Measurements from ENCODE around the gene CCDC69.
A peak's percentile ranks its signal among the peaks of the same experiment; 100 is the strongest.

CCDC69 gene

DNA sequence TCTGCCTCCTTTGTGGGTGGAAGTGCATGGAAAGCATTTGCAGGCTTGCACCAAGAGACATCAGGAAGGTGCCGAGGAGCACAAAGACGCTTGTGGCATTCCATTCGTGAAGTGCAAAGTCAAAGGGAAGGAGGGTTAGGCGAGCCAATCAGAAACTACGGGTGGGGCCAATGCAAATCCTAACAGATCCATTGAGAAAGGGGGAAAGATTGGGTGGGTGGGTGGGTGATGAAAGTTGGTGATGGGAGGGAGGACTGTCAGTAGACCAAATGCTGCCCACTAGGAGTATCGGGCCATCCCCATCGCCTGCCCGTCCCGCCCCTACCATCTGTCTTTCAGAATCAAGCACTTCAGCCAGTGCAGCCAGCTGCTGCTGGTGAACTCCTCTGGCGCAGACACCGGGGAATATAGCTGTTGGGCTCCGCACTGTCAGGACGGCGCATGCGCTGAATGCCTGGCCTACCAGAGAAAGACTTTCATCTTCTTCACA, 49.2 kb downstream of the CCDC69 start:
- no peaks in the 10 kb centered on the region for H3K36me3 ChIP-seq (ENCODE audit: control insufficient read depth in 1 of 2, insufficient read depth in 2 of 2, low read length in 2 of 2)
- no peak overlapping the region for H4K8ac ChIP-seq (ENCODE audit: low read depth, low read length)
- H3K79me1 ChIP-seq (ENCODE audit: low read length), result no peaks in the 10 kb centered on the region
- H3K4me3 ChIP-seq (ENCODE audit: low read depth, low read length), result no peak overlapping the region
- H3K9me3 ChIP-seq (ENCODE audit: insufficient read depth, low read depth, low read length), result peaks cover 1% of the 10 kb centered on the region
- H3K27ac ChIP-seq (ENCODE audit: low read depth, low read length), result no peak overlapping the region
- H2BK120ac ChIP-seq (ENCODE audit: insufficient read depth, low read length, poor library complexity), result no peak overlapping the region
- peak; percentile 31 to 60 for DNase-seq
- no peak overlapping the region for H4K12ac ChIP-seq (ENCODE audit: low read depth, low read length)
- no peak overlapping the region for H3K9ac ChIP-seq (ENCODE audit: low read length)
- no peaks in the 10 kb centered on the region for H3K79me2 ChIP-seq (ENCODE audit: control insufficient read depth, insufficient read depth, low read length, poor library complexity)
- H3K4ac ChIP-seq (ENCODE audit: low read depth, low read length), result no peak overlapping the region
- no peak overlapping the region for H4K91ac ChIP-seq (ENCODE audit: low read depth, low read length)
- no CpG with 5 or more reads among the region's 15 CpGs for WGBS (ENCODE audit: extremely low coverage, insufficient coverage, insufficient read length)
- H3K23ac ChIP-seq (ENCODE audit: low read length), result no peak overlapping the region
- no peak overlapping the region for H2BK12ac ChIP-seq (ENCODE audit: low read length)
- no peak overlapping the region for H3K4me2 ChIP-seq (ENCODE audit: low read length)
- H3K14ac ChIP-seq (ENCODE audit: low read length), result no peak overlapping the region
- no peak overlapping the region for H2BK5ac ChIP-seq (ENCODE audit: low read depth, low read length, poor library complexity)
- no peaks in the 10 kb centered on the region for H3K27me3 ChIP-seq (ENCODE audit: insufficient read depth, low read length)
- H3K4me1 ChIP-seq (ENCODE audit: control insufficient read depth in 1 of 2, insufficient read depth in 2 of 2, low read length in 2 of 2), result no peaks in the 10 kb centered on the region
- H2AFZ ChIP-seq (ENCODE audit: insufficient read depth, low read length, poor library complexity), result no peak overlapping the region
- no peak overlapping the region for H3K18ac ChIP-seq (ENCODE audit: low read length)
- H2AK5ac ChIP-seq (ENCODE audit: low read length), result no peak overlapping the region

DNA sequence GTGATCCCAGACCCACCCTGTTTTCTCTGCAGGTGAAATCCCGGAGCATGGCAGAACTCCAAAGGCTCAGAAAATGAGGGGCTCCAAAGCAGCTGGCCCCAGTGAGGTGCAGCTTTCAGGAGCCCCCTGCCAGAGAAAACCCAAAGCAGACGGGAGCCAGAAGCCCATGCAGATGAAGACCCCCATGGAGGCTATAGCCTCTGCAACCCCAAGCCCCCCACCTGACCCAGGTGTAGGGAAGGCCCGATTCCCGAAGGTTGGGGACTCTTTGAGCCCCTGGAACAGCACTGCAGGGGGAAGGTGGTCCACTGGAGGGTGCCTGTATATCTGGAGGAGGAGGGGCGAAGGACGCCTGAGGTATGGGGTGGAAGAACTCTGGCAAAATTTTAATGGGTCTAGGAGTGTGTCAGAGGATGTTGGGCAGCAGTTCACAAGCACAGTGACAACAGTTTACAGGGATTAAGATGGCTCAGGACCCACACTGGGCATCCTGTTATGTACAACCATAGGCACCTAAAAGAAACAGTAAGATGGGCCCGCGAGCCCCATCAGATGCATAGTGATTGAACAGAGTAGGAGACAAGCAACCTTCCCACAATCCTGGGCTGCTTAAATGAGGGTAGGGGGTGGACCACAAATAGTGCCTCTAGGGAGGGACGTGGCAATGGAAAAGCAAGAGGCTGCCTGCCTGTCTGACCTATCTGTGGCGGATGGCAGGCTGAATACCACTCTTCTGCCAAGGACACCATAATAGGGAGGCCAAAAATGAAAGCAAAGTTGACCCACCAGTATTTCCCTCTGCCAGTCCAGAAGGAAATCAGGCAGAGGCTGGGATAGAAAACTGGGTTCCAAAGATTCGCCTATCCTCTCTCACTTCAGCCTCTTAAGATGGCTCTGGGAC, 49.9 kb downstream of the CCDC69 start:
- Histone ChIP-seq H4K12ac (ENCODE audit: low read depth, low read length) (no peak overlapping the region), H3K9me3 (ENCODE audit: insufficient read depth, low read depth, low read length) (peaks cover 1% of the 10 kb centered on the region), H2BK5ac (ENCODE audit: low read depth, low read length, poor library complexity) (no peak overlapping the region), H3K27ac (ENCODE audit: low read depth, low read length) (no peak overlapping the region), H3K9ac (ENCODE audit: low read length) (no peak overlapping the region), H2AK5ac (ENCODE audit: low read length) (no peak overlapping the region), H3K4me1 (ENCODE audit: control insufficient read depth in 1 of 2, insufficient read depth in 2 of 2, low read length in 2 of 2) (no peaks in the 10 kb centered on the region), H2AFZ (ENCODE audit: insufficient read depth, low read length, poor library complexity) (no peak overlapping the region), H4K8ac (ENCODE audit: low read depth, low read length) (no peak overlapping the region), H4K91ac (ENCODE audit: low read depth, low read length) (no peak overlapping the region), H2BK120ac (ENCODE audit: insufficient read depth, low read length, poor library complexity) (no peak overlapping the region), H3K4me2 (ENCODE audit: low read length) (no peak overlapping the region), H3K4ac (ENCODE audit: low read depth, low read length) (no peak overlapping the region), H3K4me3 (ENCODE audit: low read depth, low read length) (no peak overlapping the region), H3K27me3 (ENCODE audit: insufficient read depth, low read length) (no peaks in the 10 kb centered on the region), H3K79me2 (ENCODE audit: control insufficient read depth, insufficient read depth, low read length, poor library complexity) (no peaks in the 10 kb centered on the region), H3K23ac (ENCODE audit: low read length) (no peak overlapping the region), H3K18ac (ENCODE audit: low read length) (no peak overlapping the region), H3K36me3 (ENCODE audit: control insufficient read depth in 1 of 2, insufficient read depth in 2 of 2, low read length in 2 of 2) (no peaks in the 10 kb centered on the region), H3K79me1 (ENCODE audit: low read length) (no peaks in the 10 kb centered on the region), H3K14ac (ENCODE audit: low read length) (no peak overlapping the region), H2BK12ac (ENCODE audit: low read length) (no peak overlapping the region)
- no CpG with 5 or more reads among the region's 11 CpGs for WGBS (ENCODE audit: extremely low coverage, insufficient coverage, insufficient read length)
- no peak for DNase-seq

DNA sequence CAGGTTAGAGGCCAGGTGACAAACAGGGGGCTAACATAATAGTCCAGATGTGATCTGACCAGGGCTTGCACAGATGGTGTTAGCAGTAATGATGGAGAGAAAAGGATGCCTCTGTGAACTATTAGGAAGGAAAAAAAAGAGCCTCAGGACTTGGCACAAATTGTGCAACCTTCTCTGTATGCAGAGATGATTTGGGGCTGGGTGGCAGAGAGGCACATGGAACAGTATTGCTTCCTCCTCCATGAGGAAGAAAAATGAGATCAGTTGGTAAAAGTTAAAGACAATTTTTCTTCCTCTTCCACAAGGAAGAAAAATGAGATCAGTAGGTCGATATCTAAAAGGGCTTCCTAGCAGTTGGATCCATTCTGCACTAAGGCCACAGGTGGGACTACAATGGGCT, 52.4 kb downstream of the CCDC69 start:
- peaks cover 1% of the 10 kb centered on the region for H3K9me3 ChIP-seq (ENCODE audit: insufficient read depth, low read depth, low read length)

DNA sequence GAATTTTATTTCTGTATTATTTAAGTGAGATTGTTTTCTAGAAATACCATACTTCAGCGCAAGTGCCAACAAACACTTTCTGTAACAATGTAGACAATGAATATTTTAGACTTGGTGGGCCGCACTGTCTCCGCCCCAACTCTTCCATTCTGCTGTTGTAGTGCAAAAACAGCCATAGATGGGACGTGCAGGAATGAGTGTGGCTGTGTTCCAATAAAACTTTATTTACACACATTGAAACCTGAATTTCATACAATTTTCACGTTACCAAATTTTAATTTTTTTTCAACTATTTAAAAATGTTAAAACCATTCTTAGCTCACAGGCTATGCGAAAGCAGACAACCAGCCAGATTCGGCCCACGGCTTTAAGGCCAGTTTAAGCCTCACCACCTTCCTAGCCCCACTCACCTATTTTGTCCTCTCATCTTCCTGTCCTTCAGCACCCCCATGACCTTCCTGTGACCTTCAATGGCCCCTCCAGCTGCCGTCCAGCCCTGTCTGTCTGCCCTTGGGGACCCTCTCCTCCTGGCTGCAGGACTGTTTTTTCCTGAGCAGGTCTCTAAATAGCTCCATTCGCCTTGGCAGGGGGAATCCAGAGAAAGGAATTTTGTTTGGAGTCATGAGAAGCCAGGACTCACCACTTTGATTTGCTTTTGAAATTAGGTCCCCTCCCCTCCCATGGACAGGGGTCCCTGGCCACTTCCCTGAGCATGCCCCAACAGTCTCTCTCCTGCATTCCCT, 55.1 kb downstream of the CCDC69 start:
- WGBS (ENCODE audit: extremely low coverage, insufficient coverage, insufficient read length), result 100% methylated on average over 1 of the region's 10 CpGs
- H3K4me3 ChIP-seq (ENCODE audit: low read depth, low read length), result no peak overlapping the region
- H3K4ac ChIP-seq (ENCODE audit: low read depth, low read length), result no peak overlapping the region
- H3K27me3 ChIP-seq (ENCODE audit: insufficient read depth, low read length), result no peaks in the 10 kb centered on the region
- DNase-seq, result no peak
- H3K36me3 ChIP-seq (ENCODE audit: control insufficient read depth in 1 of 2, insufficient read depth in 2 of 2, low read length in 2 of 2), result no peaks in the 10 kb centered on the region
- no peak overlapping the region for H3K4me2 ChIP-seq (ENCODE audit: low read length)
- H2AK5ac ChIP-seq (ENCODE audit: low read length), result no peak overlapping the region
- no peak overlapping the region for H4K8ac ChIP-seq (ENCODE audit: low read depth, low read length)
- no peak overlapping the region for H3K27ac ChIP-seq (ENCODE audit: low read depth, low read length)
- no peak overlapping the region for H2AFZ ChIP-seq (ENCODE audit: insufficient read depth, low read length, poor library complexity)
- H4K91ac ChIP-seq (ENCODE audit: low read depth, low read length), result no peak overlapping the region
- H3K18ac ChIP-seq (ENCODE audit: low read length), result no peak overlapping the region
- no peak overlapping the region for H4K12ac ChIP-seq (ENCODE audit: low read depth, low read length)
- H3K14ac ChIP-seq (ENCODE audit: low read length), result no peak overlapping the region
- no peak overlapping the region for H3K9ac ChIP-seq (ENCODE audit: low read length)
- H3K79me2 ChIP-seq (ENCODE audit: control insufficient read depth, insufficient read depth, low read length, poor library complexity), result no peaks in the 10 kb centered on the region
- no peaks in the 10 kb centered on the region for H3K79me1 ChIP-seq (ENCODE audit: low read length)
- no peak overlapping the region for H2BK12ac ChIP-seq (ENCODE audit: low read length)
- no peak overlapping the region for H2BK5ac ChIP-seq (ENCODE audit: low read depth, low read length, poor library complexity)
- H3K23ac ChIP-seq (ENCODE audit: low read length), result no peak overlapping the region
- H3K4me1 ChIP-seq (ENCODE audit: control insufficient read depth in 1 of 2, insufficient read depth in 2 of 2, low read length in 2 of 2), result peaks cover 3% of the 10 kb centered on the region in 2 experiments
- no peaks in the 10 kb centered on the region for H3K9me3 ChIP-seq (ENCODE audit: insufficient read depth, low read depth, low read length)
- no peak overlapping the region for H2BK120ac ChIP-seq (ENCODE audit: insufficient read depth, low read length, poor library complexity)

More for the DNA sequence above, 52.4 kb downstream of the CCDC69 start:
- H2AFZ ChIP-seq (ENCODE audit: insufficient read depth, low read length, poor library complexity), result no peak overlapping the region
- no peak overlapping the region for H3K9ac ChIP-seq (ENCODE audit: low read length)
- no peak for DNase-seq
- no peak overlapping the region for H2BK12ac ChIP-seq (ENCODE audit: low read length)
- no peak overlapping the region for H3K4ac ChIP-seq (ENCODE audit: low read depth, low read length)
- no peaks in the 10 kb centered on the region for H3K27me3 ChIP-seq (ENCODE audit: insufficient read depth, low read length)
- no peaks in the 10 kb centered on the region for H3K4me1 ChIP-seq (ENCODE audit: control insufficient read depth in 1 of 2, insufficient read depth in 2 of 2, low read length in 2 of 2)
- WGBS (ENCODE audit: extremely low coverage, insufficient coverage, insufficient read length), result no CpG with 5 or more reads among the region's 1 CpG
- no peak overlapping the region for H3K14ac ChIP-seq (ENCODE audit: low read length)
- no peak overlapping the region for H3K23ac ChIP-seq (ENCODE audit: low read length)
- no peak overlapping the region for H2AK5ac ChIP-seq (ENCODE audit: low read length)
- no peak overlapping the region for H4K12ac ChIP-seq (ENCODE audit: low read depth, low read length)
- no peak overlapping the region for H3K27ac ChIP-seq (ENCODE audit: low read depth, low read length)
- H3K79me1 ChIP-seq (ENCODE audit: low read length), result no peaks in the 10 kb centered on the region
- H3K18ac ChIP-seq (ENCODE audit: low read length), result no peak overlapping the region
- H4K91ac ChIP-seq (ENCODE audit: low read depth, low read length), result no peak overlapping the region
- H3K4me3 ChIP-seq (ENCODE audit: low read depth, low read length), result no peak overlapping the region
- H4K8ac ChIP-seq (ENCODE audit: low read depth, low read length), result no peak overlapping the region
- H2BK5ac ChIP-seq (ENCODE audit: low read depth, low read length, poor library complexity), result no peak overlapping the region
- H3K36me3 ChIP-seq (ENCODE audit: control insufficient read depth in 1 of 2, insufficient read depth in 2 of 2, low read length in 2 of 2), result no peaks in the 10 kb centered on the region
- no peak overlapping the region for H3K4me2 ChIP-seq (ENCODE audit: low read length)
- no peak overlapping the region for H2BK120ac ChIP-seq (ENCODE audit: insufficient read depth, low read length, poor library complexity)
- no peaks in the 10 kb centered on the region for H3K79me2 ChIP-seq (ENCODE audit: control insufficient read depth, insufficient read depth, low read length, poor library complexity)

Measured in trophoblast cell (in vitro differentiated cells and primary cell).